ENCODE measurements around the gene ETFB.

The ETFB gene

GRCh38 chr19:51352783-51353360 is 13.3 kb downstream of the ETFB start:
- no peak for DNase-seq (ENCODE audit: low read depth in 2 of 3, low spot score in 1 of 3)

GRCh38 chr19:51351266-51351990 is 14.8 kb downstream of the ETFB start:
- DNase-seq (ENCODE audit: low read depth in 2 of 3, low spot score in 1 of 3): no peak

GRCh38 chr19:51347209-51347928 is 18.8 kb downstream of the ETFB start:
- no peak for DNase-seq (ENCODE audit: low read depth in 2 of 3, low spot score in 1 of 3)

- DNase-seq (ENCODE audit: low read depth in 2 of 3, low spot score in 1 of 3): no peak
Observed at GRCh38 chr19:51346742-51347141, 19.4 kb downstream of the ETFB start.

- DNase-seq (ENCODE audit: low read depth in 2 of 3, low spot score in 1 of 3): no peak
Observed at GRCh38 chr19:51345076-51345620, 21.0 kb downstream of the ETFB start.

- no peak for DNase-seq (ENCODE audit: low read depth in 2 of 3, low spot score in 1 of 3)
Observed at GRCh38 chr19:51342631-51343569, 23.3 kb downstream of the ETFB start.

- no peak for DNase-seq (ENCODE audit: low read depth in 2 of 3, low spot score in 1 of 3)
Observed at GRCh38 chr19:51341976-51342580, 24.1 kb downstream of the ETFB start, which contains the start of gene VSIG10L. Gene VSIG10L, minus strand, starts transcription at chr19:51342139. Its CDS starts 15 bp downstream, at chr19:51342124.

- no peak for DNase-seq (ENCODE audit: low read depth in 2 of 3, low spot score in 1 of 3)
Observed at GRCh38 chr19:51341066-51341465, 25.1 kb downstream of the ETFB start.

- DNase-seq (ENCODE audit: low read depth in 2 of 3, low spot score in 1 of 3): peak; percentile 96 to 98 (median 98)
Observed at GRCh38 chr19:51339687-51340656, 26.2 kb downstream of the ETFB start.

GRCh38 chr19:51339313-51339686 is 26.9 kb downstream of the ETFB start:
- no peak for DNase-seq (ENCODE audit: low read depth in 2 of 3, low spot score in 1 of 3)

GRCh38 chr19:51338563-51339312 is 27.4 kb downstream of the ETFB start:
- peak; percentile 78 to 87 (median 83) for DNase-seq (ENCODE audit: low read depth in 2 of 3, low spot score in 1 of 3)

GRCh38 chr19:51337861-51338562 is 28.2 kb downstream of the ETFB start:
- no peak for DNase-seq (ENCODE audit: low read depth in 2 of 3, low spot score in 1 of 3)

GRCh38 chr19:51337141-51337860 is 28.9 kb downstream of the ETFB start:
- no peak for DNase-seq (ENCODE audit: low read depth in 2 of 3, low spot score in 1 of 3)

GRCh38 chr19:51333836-51334460 is 32.2 kb downstream of the ETFB start:
- peak in 1 of 3 donors; percentile 25 for DNase-seq (ENCODE audit: low read depth in 2 of 3, low spot score in 1 of 3)

- DNase-seq (ENCODE audit: low read depth in 2 of 3, low spot score in 1 of 3): no peak
Observed at GRCh38 chr19:51331716-51332115, 34.5 kb downstream of the ETFB start.

GRCh38 chr19:51331193-51331592 is 35.0 kb downstream of the ETFB start:
- DNase-seq (ENCODE audit: low read depth in 2 of 3, low spot score in 1 of 3): no peak

- DNase-seq (ENCODE audit: low read depth in 2 of 3, low spot score in 1 of 3): no peak
Observed at GRCh38 chr19:51330366-51330765, 35.8 kb downstream of the ETFB start.
